GM12878 (cell line): Measurements from ENCODE around the gene CHMP4A. TPM values are rescaled to one million over a fixed set of nuclear protein-coding genes. Genes with fewer than 3 reads are reported as not detected.

Source experiments
- ATF2 ChIP-seq: IDR thresholded peaks from 2 replicates; pipeline ENCODE4 v1.6.1; 2012; ENCODE audit warnings: low read length, inconsistent platforms
- ATF7 ChIP-seq: fragments of 450-650 bp; IDR thresholded peaks from 2 replicates; pipeline ENCODE4 v1.6.1; 2016; ENCODE audit warnings: low read depth, mild to moderate bottlenecking
- BACH1 ChIP-seq: fragments of 450-650 bp; IDR thresholded peaks from 2 replicates; pipeline ENCODE4 v1.6.1; 2017; ENCODE audit warnings: mild to moderate bottlenecking, borderline replicate concordance
- CREB1 ChIP-seq: IDR thresholded peaks from 2 replicates; pipeline ENCODE4 v1.6.1; 2012; ENCODE audit warnings: low read depth, mild to moderate bottlenecking, inconsistent platforms
- ETV6 ChIP-seq, 2 experiments: fragments of 450-650 bp in 1 of 2; IDR thresholded peaks in 1 of 2; conservative IDR thresholded peaks in 1 of 2; 2 replicates each; pipeline ENCODE4 v1.6.1; 2014; ENCODE audit warnings: antibody characterized with exemption in 1 of 2, borderline replicate concordance in 1 of 2, low read depth in 1 of 2, mild to moderate bottlenecking in 1 of 2, moderate library complexity in 1 of 2
- FOXM1 ChIP-seq: IDR thresholded peaks from 2 replicates; pipeline ENCODE4 v1.6.1; 2012; ENCODE audit warnings: low read depth, mild to moderate bottlenecking, inconsistent platforms, low read length, moderate library complexity
- NR2C2 ChIP-seq: IDR thresholded peaks from 2 replicates; pipeline ENCODE4 v1.6.1; 2011; ENCODE audit warnings: borderline replicate concordance, low read depth; ENCODE audit not compliant: control insufficient read depth, insufficient read length
- NR2F1 ChIP-seq: fragments of 450-650 bp; conservative IDR thresholded peaks from 2 replicates; pipeline ENCODE4 v1.6.1; 2017; ENCODE audit warnings: mild to moderate bottlenecking
- PKNOX1 ChIP-seq: fragments of 450-650 bp; IDR thresholded peaks from 2 replicates; pipeline ENCODE4 v1.6.1; 2016; ENCODE audit warnings: mild to moderate bottlenecking
- STAT1 ChIP-seq: fragments of 450-650 bp; conservative IDR thresholded peaks from 2 replicates; pipeline ENCODE4 v1.6.1; 2014; ENCODE audit warnings: antibody characterized with exemption, mild to moderate bottlenecking
- TAF1 ChIP-seq: IDR thresholded peaks from 2 replicates; pipeline ENCODE4 v1.6.1; 2011; ENCODE audit warnings: mild to moderate bottlenecking, low read depth, low read length, borderline replicate concordance
- TCF12 ChIP-seq: IDR thresholded peaks from 2 replicates; pipeline ENCODE4 v1.6.1; 2011; ENCODE audit warnings: low read depth, mild to moderate bottlenecking, low read length
- polyA plus RNA-seq, 11 experiments: library from polyadenylated mRNA; depleted of rRNA in 4 of 11; unstranded in 6 of 11; stranded (reverse) in 5 of 11; fragments of >200 nt; fragmentation: Nextera tagmentation in 4 of 11; fragmentation: Illumina TruSeq in 1 of 11; extraction: Ambion mirVana in 4 of 11; extraction: Trizol in 1 of 11; gene quantifications; 1 replicate in 1 of 11; 2 replicates in 10 of 11; pipeline versions ENCODE4 v1.2.1 to v1.2.3, GENCODE V29; 2011 to 2016; ENCODE audit warnings: inconsistent platforms in 2 of 11, missing spikeins in 2 of 11, low read depth in 1 of 11
- total RNA-seq, 4 experiments: library from RNA; depleted of rRNA in 3 of 4; stranded (reverse); fragments of >200 nt in 3 of 4; fragmentation: Illumina TruSeq in 1 of 4; extraction: Trizol in 1 of 4; gene quantifications; 2 replicates each; pipeline versions ENCODE4 v1.2.1 to v1.2.3, GENCODE V29; 2013 to 2021
- TF ChIP-seq, protein P1 (sequence below): fragments of 450-650 bp; IDR thresholded peaks from 2 replicates; pipeline ENCODE4 v1.6.1; 2017; ENCODE audit warnings: mild to moderate bottlenecking, moderate library complexity
- TF ChIP-seq, protein P2 (sequence below): fragments of 450-650 bp; IDR thresholded peaks from 2 replicates; pipeline ENCODE4 v1.6.1; 2017; ENCODE audit warnings: low read depth, mild to moderate bottlenecking, moderate library complexity
- TF ChIP-seq, protein P3 (sequence below): IDR thresholded peaks from 2 replicates; pipeline ENCODE4 v1.6.1; 2012; ENCODE audit warnings: low read depth, low read length, improper control_type of control experiment
- TF ChIP-seq, protein P4 (sequence below): fragments of 450-650 bp; conservative IDR thresholded peaks from 2 replicates; pipeline ENCODE4 v1.6.1; 2017; ENCODE audit warnings: mild to moderate bottlenecking, moderate library complexity

The CHMP4A gene
- total and polyA plus RNA-seq, 10 of the 15 experiments (the other 5 are each of a cell fraction or from before 2014, with no cell fraction given), result 35.5 to 151 (median 84.7) TPM

DNA sequence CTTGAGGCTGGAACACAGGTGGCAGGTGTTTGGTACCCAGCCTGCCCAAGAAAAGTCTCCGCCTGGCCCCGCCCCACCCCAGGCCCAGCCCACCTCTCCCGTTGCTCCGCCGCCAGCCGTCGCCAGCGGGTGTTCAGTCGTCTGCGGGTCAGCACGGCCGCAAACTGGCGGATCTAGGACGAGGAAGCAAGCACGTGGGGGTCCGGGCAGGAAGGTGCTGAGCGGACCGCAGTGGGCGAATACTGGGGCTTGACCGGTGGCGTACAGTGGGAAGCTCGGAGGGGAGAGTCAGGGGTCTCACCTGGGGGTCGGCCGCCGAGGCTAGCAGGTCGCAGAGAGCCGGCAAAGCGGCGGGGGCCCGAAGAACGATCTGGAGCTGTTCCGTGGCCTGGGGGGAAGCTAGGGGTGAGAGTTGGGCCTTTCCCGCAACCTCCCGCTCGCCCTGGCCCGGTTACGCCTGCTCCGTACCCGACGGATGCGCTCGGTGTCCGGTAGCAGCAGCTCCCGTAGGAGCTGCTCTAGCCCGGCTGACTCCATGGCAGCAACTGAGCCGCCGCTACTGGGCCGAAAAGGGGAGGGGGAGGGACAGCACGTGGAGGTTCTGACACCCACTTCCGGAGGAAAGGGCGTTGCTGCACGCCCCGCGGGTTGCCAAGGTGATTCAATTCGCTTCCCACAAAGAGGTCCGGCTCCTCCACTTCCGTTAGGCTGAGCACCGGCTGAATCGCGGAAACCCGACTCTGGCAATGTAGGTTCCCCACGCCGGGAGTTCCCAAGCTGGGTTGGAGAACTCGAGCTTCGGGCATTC is 24.8 kb downstream of the CHMP4A start, which contains the start of gene IPO4 (continued):
- TF ChIP-seq, protein P1, sequence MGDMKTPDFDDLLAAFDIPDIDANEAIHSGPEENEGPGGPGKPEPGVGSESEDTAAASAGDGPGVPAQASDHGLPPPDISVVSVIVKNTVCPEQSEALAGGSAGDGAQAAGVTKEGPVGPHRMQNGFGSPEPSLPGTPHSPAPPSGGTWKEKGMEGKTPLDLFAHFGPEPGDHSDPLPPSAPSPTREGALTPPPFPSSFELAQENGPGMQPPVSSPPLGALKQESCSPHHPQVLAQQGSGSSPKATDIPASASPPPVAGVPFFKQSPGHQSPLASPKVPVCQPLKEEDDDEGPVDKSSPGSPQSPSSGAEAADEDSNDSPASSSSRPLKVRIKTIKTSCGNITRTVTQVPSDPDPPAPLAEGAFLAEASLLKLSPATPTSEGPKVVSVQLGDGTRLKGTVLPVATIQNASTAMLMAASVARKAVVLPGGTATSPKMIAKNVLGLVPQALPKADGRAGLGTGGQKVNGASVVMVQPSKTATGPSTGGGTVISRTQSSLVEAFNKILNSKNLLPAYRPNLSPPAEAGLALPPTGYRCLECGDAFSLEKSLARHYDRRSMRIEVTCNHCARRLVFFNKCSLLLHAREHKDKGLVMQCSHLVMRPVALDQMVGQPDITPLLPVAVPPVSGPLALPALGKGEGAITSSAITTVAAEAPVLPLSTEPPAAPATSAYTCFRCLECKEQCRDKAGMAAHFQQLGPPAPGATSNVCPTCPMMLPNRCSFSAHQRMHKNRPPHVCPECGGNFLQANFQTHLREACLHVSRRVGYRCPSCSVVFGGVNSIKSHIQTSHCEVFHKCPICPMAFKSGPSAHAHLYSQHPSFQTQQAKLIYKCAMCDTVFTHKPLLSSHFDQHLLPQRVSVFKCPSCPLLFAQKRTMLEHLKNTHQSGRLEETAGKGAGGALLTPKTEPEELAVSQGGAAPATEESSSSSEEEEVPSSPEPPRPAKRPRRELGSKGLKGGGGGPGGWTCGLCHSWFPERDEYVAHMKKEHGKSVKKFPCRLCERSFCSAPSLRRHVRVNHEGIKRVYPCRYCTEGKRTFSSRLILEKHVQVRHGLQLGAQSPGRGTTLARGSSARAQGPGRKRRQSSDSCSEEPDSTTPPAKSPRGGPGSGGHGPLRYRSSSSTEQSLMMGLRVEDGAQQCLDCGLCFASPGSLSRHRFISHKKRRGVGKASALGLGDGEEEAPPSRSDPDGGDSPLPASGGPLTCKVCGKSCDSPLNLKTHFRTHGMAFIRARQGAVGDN, result peak; percentile 59; the same call in 1 of the 2 replicates
- TF ChIP-seq ATF2 (peak; percentile 71; the same call in 1 of the 2 replicates), TAF1 (peak; percentile 90), TCF12 (peak; percentile 80), NR2F1 (no peak; the same call in 1 of the 2 replicates), ETV6 (conservative IDR thresholded peaks at IDR 0.05 in 1 of 2, IDR thresholded peaks at IDR 0.05 in 1 of 2; ENCODE audit: borderline replicate concordance in 1 of 2, low read depth in 1 of 2) (peak in 1 of 2 experiments; percentile 14; a peak in 1 of 4 replicates), CREB1 (peak; percentile 88), BACH1 (peak; percentile 51; the same call in 1 of the 2 replicates), STAT1 (peak; percentile 97; the same call in 1 of the 2 replicates), NR2C2 (no peak), FOXM1 (peak; percentile 62; the same call in 1 of the 2 replicates), ATF7 (peak; percentile 55; the same call in 1 of the 2 replicates), PKNOX1 (peak; percentile 75)
- TF ChIP-seq, protein P2, sequence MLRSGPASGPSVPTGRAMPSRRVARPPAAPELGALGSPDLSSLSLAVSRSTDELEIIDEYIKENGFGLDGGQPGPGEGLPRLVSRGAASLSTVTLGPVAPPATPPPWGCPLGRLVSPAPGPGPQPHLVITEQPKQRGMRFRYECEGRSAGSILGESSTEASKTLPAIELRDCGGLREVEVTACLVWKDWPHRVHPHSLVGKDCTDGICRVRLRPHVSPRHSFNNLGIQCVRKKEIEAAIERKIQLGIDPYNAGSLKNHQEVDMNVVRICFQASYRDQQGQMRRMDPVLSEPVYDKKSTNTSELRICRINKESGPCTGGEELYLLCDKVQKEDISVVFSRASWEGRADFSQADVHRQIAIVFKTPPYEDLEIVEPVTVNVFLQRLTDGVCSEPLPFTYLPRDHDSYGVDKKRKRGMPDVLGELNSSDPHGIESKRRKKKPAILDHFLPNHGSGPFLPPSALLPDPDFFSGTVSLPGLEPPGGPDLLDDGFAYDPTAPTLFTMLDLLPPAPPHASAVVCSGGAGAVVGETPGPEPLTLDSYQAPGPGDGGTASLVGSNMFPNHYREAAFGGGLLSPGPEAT, result peak; percentile 84
- TF ChIP-seq, protein P3, sequence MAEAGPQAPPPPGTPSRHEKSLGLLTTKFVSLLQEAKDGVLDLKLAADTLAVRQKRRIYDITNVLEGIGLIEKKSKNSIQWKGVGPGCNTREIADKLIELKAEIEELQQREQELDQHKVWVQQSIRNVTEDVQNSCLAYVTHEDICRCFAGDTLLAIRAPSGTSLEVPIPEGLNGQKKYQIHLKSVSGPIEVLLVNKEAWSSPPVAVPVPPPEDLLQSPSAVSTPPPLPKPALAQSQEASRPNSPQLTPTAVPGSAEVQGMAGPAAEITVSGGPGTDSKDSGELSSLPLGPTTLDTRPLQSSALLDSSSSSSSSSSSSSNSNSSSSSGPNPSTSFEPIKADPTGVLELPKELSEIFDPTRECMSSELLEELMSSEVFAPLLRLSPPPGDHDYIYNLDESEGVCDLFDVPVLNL, result no peak; the same call in 1 of the 2 replicates
- TF ChIP-seq, protein P4, sequence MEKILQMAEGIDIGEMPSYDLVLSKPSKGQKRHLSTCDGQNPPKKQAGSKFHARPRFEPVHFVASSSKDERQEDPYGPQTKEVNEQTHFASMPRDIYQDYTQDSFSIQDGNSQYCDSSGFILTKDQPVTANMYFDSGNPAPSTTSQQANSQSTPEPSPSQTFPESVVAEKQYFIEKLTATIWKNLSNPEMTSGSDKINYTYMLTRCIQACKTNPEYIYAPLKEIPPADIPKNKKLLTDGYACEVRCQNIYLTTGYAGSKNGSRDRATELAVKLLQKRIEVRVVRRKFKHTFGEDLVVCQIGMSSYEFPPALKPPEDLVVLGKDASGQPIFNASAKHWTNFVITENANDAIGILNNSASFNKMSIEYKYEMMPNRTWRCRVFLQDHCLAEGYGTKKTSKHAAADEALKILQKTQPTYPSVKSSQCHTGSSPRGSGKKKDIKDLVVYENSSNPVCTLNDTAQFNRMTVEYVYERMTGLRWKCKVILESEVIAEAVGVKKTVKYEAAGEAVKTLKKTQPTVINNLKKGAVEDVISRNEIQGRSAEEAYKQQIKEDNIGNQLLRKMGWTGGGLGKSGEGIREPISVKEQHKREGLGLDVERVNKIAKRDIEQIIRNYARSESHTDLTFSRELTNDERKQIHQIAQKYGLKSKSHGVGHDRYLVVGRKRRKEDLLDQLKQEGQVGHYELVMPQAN, result peak; percentile 99
